Natural killer cell (primary cell): Measurements from ENCODE around the gene LUZP1. TPM values are rescaled to one million over a fixed set of nuclear protein-coding genes. Genes with fewer than 3 reads are reported as not detected.

Experiments used
- ATAC-seq, 3 donors: fragments of 150-1000 bp in 2 of 3; fragments of 200-7000 bp in 1 of 3; cut with Tn5 transposase; 1 replicate in 1 of 3; 2 replicates in 2 of 3; pipeline ENCODE4 v1.10.0; 2021; ENCODE audit warnings: mild to moderate bottlenecking in 2 of 3, moderate library complexity in 2 of 3
- DNase-seq, 2 donors: peaks; one replicate each; pipeline versions ENCODE4 v3.0.0 to v3.0.0-alpha.2; 2013 to 2021; ENCODE audit warnings: mixed read lengths in 1 of 2
- H3K27ac ChIP-seq: one replicate; pipeline ENCODE4 v1.5.1; 2013; ENCODE audit warnings: mild to moderate bottlenecking, low read length
- H3K27me3 ChIP-seq: one replicate; pipeline ENCODE4 v1.6.1; 2013; ENCODE audit warnings: low read length; ENCODE audit not compliant: control insufficient read depth, insufficient read depth
- H3K36me3 ChIP-seq: one replicate; pipeline ENCODE4 v1.6.1; 2013; ENCODE audit warnings: low read length; ENCODE audit not compliant: control insufficient read depth, insufficient read depth
- H3K4me1 ChIP-seq: one replicate; pipeline ENCODE4 v1.6.1; 2013; ENCODE audit warnings: low read length; ENCODE audit not compliant: control insufficient read depth, insufficient read depth
- H3K4me3 ChIP-seq: one replicate; pipeline ENCODE4 v1.5.1; 2013; ENCODE audit warnings: low read length
- H3K9me3 ChIP-seq: one replicate; pipeline ENCODE4 v1.6.1; 2013; ENCODE audit warnings: low read length; ENCODE audit not compliant: control insufficient read depth, insufficient read depth
- H3K27ac Mint-ChIP-seq, 2 donors: one replicate each; pipeline ENCODE4 v1.8.0; 2022; ENCODE audit warnings: mild to moderate bottlenecking in 2 of 2, mixed read lengths in 2 of 2, moderate library complexity in 1 of 2
- H3K27me3 Mint-ChIP-seq, 2 donors: one replicate each; pipeline ENCODE4 v1.8.0; 2022; ENCODE audit warnings: low read depth in 2 of 2, mixed read lengths in 2 of 2
- H3K36me3 Mint-ChIP-seq: one replicate; pipeline ENCODE4 v1.8.0; 2022; ENCODE audit warnings: mixed read lengths
- H3K4me1 Mint-ChIP-seq, 2 donors: one replicate each; pipeline ENCODE4 v1.8.0; 2022; ENCODE audit warnings: mixed read lengths in 2 of 2
- H3K4me3 Mint-ChIP-seq: one replicate; pipeline ENCODE4 v1.8.0; 2022; ENCODE audit warnings: mild to moderate bottlenecking, moderate library complexity, mixed read lengths
- H3K9me3 Mint-ChIP-seq, 2 donors: one replicate each; pipeline ENCODE4 v1.8.0; 2022; ENCODE audit warnings: mixed read lengths in 2 of 2
- CTCF ChIP-seq: fragments of 200-600 bp; IDR thresholded peaks from one replicate; pipeline ENCODE4 v1.8.0; 2022; ENCODE audit warnings: antibody characterized with exemption
- WGBS: methylation state at CpG from one replicate; pipeline ENCODE4 v1.1.7; 2013; ENCODE audit warnings: missing lambda C conversion rate; ENCODE audit not compliant: insufficient coverage; 5-methylcytosine and 5-hydroxymethylcytosine counted together
- intact Hi-C: fragments of 100-400 bp; cut with micrococcal nuclease; formaldehyde crosslinking; loops from one replicate; pipeline ENCODE4 v1.14.2; 2022
- total RNA-seq, 4 donors: library from RNA; stranded (reverse); fragments of 120-200 nt in 1 of 4; gene quantifications; one replicate each; pipeline versions ENCODE4 v1.2.3 to v1.2.4, GENCODE V29; 2013 to 2022

The LUZP1 gene
- total RNA-seq, 3 donors from 2014 or later (not counting 1 experiment from before 2014, with no cell fraction given) = 37.0 to 49.4 (median 39.6) TPM

GRCh38 chr1:23118957-23119792, 49.5 kb downstream of the LUZP1 start:
- Histone ChIP-seq H3K9me3 (no peaks in the 10 kb centered on the region), H3K27me3 (no peaks in the 10 kb centered on the region), H3K4me3 (peak overlapping the region; percentile 8), H3K36me3 (no peaks in the 10 kb centered on the region), H3K27ac (peak overlapping the region; percentile 86), H3K4me1 (peaks cover 29% of the 10 kb centered on the region)
- H3K27me3 Mint-ChIP-seq = no peaks in the 10 kb centered on the region
- peak overlapping the region; percentile 88 to 97 for H3K27ac Mint-ChIP-seq
- intact Hi-C loops = loop anchor here (1.0 kb wide), 1 partner anchor 19 kb away; no protein-coding TSS in a partner anchor
- ATAC-seq (peak; percentile 77 to 85 (median 80)), DNase-seq (peak; percentile 57 to 70)
- H3K4me1 Mint-ChIP-seq = peaks cover 60 to 76% of the 10 kb centered on the region in 2 donors
- H3K9me3 Mint-ChIP-seq = no peaks in the 10 kb centered on the region
- peak overlapping the region; percentile 82 for H3K4me3 Mint-ChIP-seq
- no peak for TF ChIP-seq CTCF
- WGBS = 39% methylated on average over 7 of the region's 8 CpGs
- peaks cover 7% of the 10 kb centered on the region for H3K36me3 Mint-ChIP-seq

GRCh38 chr1:23118407-23118806, 50.2 kb downstream of the LUZP1 start:
- Mint-ChIP-seq H3K36me3 (no peaks in the 10 kb centered on the region), H3K4me3 (peak overlapping the region; percentile 82), H3K9me3 (no peaks in the 10 kb centered on the region), H3K27ac (peak overlapping the region; percentile 88 to 97), H3K4me1 (peaks cover 53 to 77% of the 10 kb centered on the region in 2 donors), H3K27me3 (no peaks in the 10 kb centered on the region)
- ATAC-seq (no peak), DNase-seq (no peak)
- TF ChIP-seq CTCF = no peak
- Histone ChIP-seq H3K36me3 (no peaks in the 10 kb centered on the region), H3K27ac (peak overlapping the region; percentile 86), H3K9me3 (no peaks in the 10 kb centered on the region), H3K27me3 (no peaks in the 10 kb centered on the region), H3K4me1 (peaks cover 30% of the 10 kb centered on the region), H3K4me3 (no peak overlapping the region)
- intact Hi-C loops = no loop called here

GRCh38 chr1:23116921-23117699, 51.5 kb downstream of the LUZP1 start:
- H3K36me3 ChIP-seq = no peaks in the 10 kb centered on the region
- H3K27ac ChIP-seq = no peak overlapping the region
- WGBS = no CpG with 5 or more reads among the region's 2 CpGs
- Mint-ChIP-seq H3K4me3 (peak overlapping the region; percentile 21), H3K27me3 (no peaks in the 10 kb centered on the region), H3K36me3 (no peaks in the 10 kb centered on the region), H3K27ac (peak overlapping the region; percentile 56 to 76), H3K4me1 (peaks cover 56 to 82% of the 10 kb centered on the region in 2 donors), H3K9me3 (no peaks in the 10 kb centered on the region)
- no peak overlapping the region for H3K4me3 ChIP-seq
- ATAC-seq = no peak
- H3K4me1 ChIP-seq = peaks cover 36% of the 10 kb centered on the region
- intact Hi-C loops = no loop called here
- no peak for DNase-seq
- H3K9me3 ChIP-seq = no peaks in the 10 kb centered on the region
- H3K27me3 ChIP-seq = no peaks in the 10 kb centered on the region
- no peak for TF ChIP-seq CTCF
